HepG2 (cell line): Measurements from ENCODE around the gene LDLRAD4. TPM values are rescaled to one million over a fixed set of nuclear protein-coding genes. Genes with fewer than 3 reads are reported as not detected.

Experiments used
- ATAC-seq: fragments of 200-7000 bp; cut with Tn5 transposase; 3 replicates; pipeline ENCODE4 v1.9.1; 2020; ENCODE audit warnings: mild to moderate bottlenecking, moderate library complexity
- BruUV-seq: library from RNA; stranded (reverse); fragments of 400-500 nt; replicated peaks from 2 replicates; lab custom pipeline; 2021; lab: Mats Ljungman, UMichigan
- CTCF ChIA-PET: fragments of 300-600 bp; formaldehyde crosslinking; extraction: SDS; loops from one replicate; lab custom pipeline; 2021; ENCODE audit warnings: low total read pairs, inconsistent platforms, low intra/inter-chr PET ratio; lab: Yijun Ruan, JAX
- POLR2A ChIA-PET: fragments of 350-600 bp; sonication (Branson Sonifier 250); formaldehyde crosslinking; loops from one replicate; lab custom pipeline; 2020; ENCODE audit warnings: antibody characterized with exemption, inconsistent platforms; lab: Yijun Ruan, JAX
- DNase-seq: peaks from one replicate; pipeline ENCODE4 v3.0.0-alpha.2; 2015; ENCODE audit warnings: low spot score
- FAIRE-seq: peaks from 3 replicates; lab custom pipeline; 2011; peaks lifted over from hg19 to GRCh38; lab: Jason Lieb, UNC
- H2AFZ ChIP-seq: one replicate; pipeline ENCODE4 v1.6.1; 2011; ENCODE audit warnings: low read length, inconsistent platforms
- H3K27ac ChIP-seq: fragments of 300-600 bp; 3 replicates; pipeline ENCODE4 v1.8.0; 2011; ENCODE audit warnings: mixed run types, mild to moderate bottlenecking, mixed read lengths, low read length, inconsistent platforms; ENCODE audit not compliant: insufficient read depth; ENCODE audit errors: extremely low read length
- H3K27me3 ChIP-seq, 2 experiments: fragments of 200-600 bp in 1 of 2; 2 replicates in 1 of 2; 3 replicates in 1 of 2; pipeline versions ENCODE4 v1.6.0 to v1.8.0; 2011; ENCODE audit warnings: low read length in 2 of 2, mild to moderate bottlenecking in 2 of 2, moderate library complexity in 2 of 2, inconsistent platforms in 1 of 2; ENCODE audit not compliant: insufficient read depth in 2 of 2, control insufficient read depth in 1 of 2
- H3K36me3 ChIP-seq, 2 experiments: fragments of 200-600 bp in 1 of 2; replicated peaks in 1 of 2; 2 replicates in 1 of 2; 3 replicates in 1 of 2; pipeline versions ENCODE4 v1.5.1 to v1.8.0; 2011; ENCODE audit warnings: low read length in 2 of 2, inconsistent platforms in 1 of 2; ENCODE audit not compliant: insufficient read depth in 2 of 2, control insufficient read depth in 1 of 2
- H3K4me1 ChIP-seq: 2 replicates; pipeline ENCODE4 v1.5.1; 2012; ENCODE audit warnings: low read length, inconsistent platforms; ENCODE audit not compliant: insufficient read depth
- H3K4me2 ChIP-seq: 2 replicates; pipeline ENCODE4 v1.6.0; 2011; ENCODE audit warnings: low read depth, low read length, inconsistent platforms
- H3K4me3 ChIP-seq, 3 experiments: fragments of 200-600 bp in 1 of 3; sonication (generic), shearing (Covaris generic) in 1 of 3; replicated peaks in 1 of 3; 2 replicates each; pipeline ENCODE4 v1.5.1; 2011 to 2016; ENCODE audit warnings: low read length in 3 of 3, inconsistent platforms in 2 of 3, low read depth in 2 of 3, mild to moderate bottlenecking in 2 of 3, control low read depth in 1 of 3, mixed read lengths in 1 of 3; ENCODE audit not compliant: insufficient read depth in 1 of 3
- H3K79me2 ChIP-seq: one replicate; pipeline ENCODE4 v1.6.1; 2011; ENCODE audit warnings: low read length, inconsistent platforms; ENCODE audit not compliant: insufficient read depth
- H3K9ac ChIP-seq: 2 replicates; pipeline ENCODE4 v1.6.0; 2011; ENCODE audit warnings: mild to moderate bottlenecking, low read depth, low read length, inconsistent platforms; ENCODE audit not compliant: insufficient read depth
- H3K9me3 ChIP-seq: 2 replicates; pipeline ENCODE4 v1.5.1; 2012; ENCODE audit warnings: mild to moderate bottlenecking, low read length
- H4K20me1 ChIP-seq: 2 replicates; pipeline ENCODE4 v1.6.0; 2011; ENCODE audit warnings: inconsistent platforms, mild to moderate bottlenecking, low read length, moderate library complexity; ENCODE audit not compliant: insufficient read depth
- AFF4 ChIP-seq: sonication (generic); formaldehyde crosslinking; IDR thresholded peaks from 2 replicates; pipeline ENCODE4 v1.4.0; 2020; ENCODE audit warnings: missing genetic modification reagents
- ARNT ChIP-seq: fragments of 450-650 bp; IDR thresholded peaks from 2 replicates; pipeline ENCODE4 v1.6.1; 2017
- CERS6 ChIP-seq: sonication (generic); formaldehyde crosslinking; IDR thresholded peaks from 2 replicates; pipeline ENCODE4 v1.5.0; 2020; ENCODE audit warnings: missing genetic modification reagents
- EEA1 ChIP-seq: sonication (generic); formaldehyde crosslinking; IDR thresholded peaks from 2 replicates; pipeline ENCODE4 v1.5.1; 2020; ENCODE audit warnings: mild to moderate bottlenecking, missing genetic modification reagents, borderline replicate concordance
- KDM3A ChIP-seq: IDR thresholded peaks from 2 replicates; pipeline ENCODE4 v1.6.1; 2018; ENCODE audit warnings: low read depth, missing compliant biosample characterization
- PAX8 ChIP-seq: sonication (generic); formaldehyde crosslinking; IDR thresholded peaks from 2 replicates; pipeline ENCODE4 v1.8.0; 2022; ENCODE audit warnings: mild to moderate bottlenecking, missing genetic modification reagents, borderline replicate concordance
- PRMT3 ChIP-seq: sonication (generic); formaldehyde crosslinking; IDR thresholded peaks from 2 replicates; pipeline ENCODE4 v1.8.1; 2022; ENCODE audit warnings: low read depth, mild to moderate bottlenecking, moderate library complexity, missing genetic modification reagents, borderline replicate concordance
- RFXAP ChIP-seq: sonication (generic); formaldehyde crosslinking; IDR thresholded peaks from 2 replicates; pipeline ENCODE4 v1.4.0; 2020; ENCODE audit warnings: missing genetic modification reagents, borderline replicate concordance
- ZBTB25 ChIP-seq: IDR thresholded peaks from 2 replicates; pipeline ENCODE4 v1.6.1; 2018; ENCODE audit warnings: missing genetic modification reagents
- ZBTB33 ChIP-seq: sonication (generic); formaldehyde crosslinking; IDR thresholded peaks from 2 replicates; pipeline ENCODE4 v1.4.0; 2020; ENCODE audit warnings: missing genetic modification reagents
- ZNF329 ChIP-seq: sonication (generic); formaldehyde crosslinking; IDR thresholded peaks from 2 replicates; pipeline ENCODE4 v1.9.0; 2021; ENCODE audit warnings: low read depth, mild to moderate bottlenecking, missing genetic modification reagents
- ZNF589 ChIP-seq: sonication (generic); formaldehyde crosslinking; conservative IDR thresholded peaks from 2 replicates; pipeline ENCODE4 v1.8.0; 2022; ENCODE audit warnings: mild to moderate bottlenecking, moderate library complexity, missing genetic modification reagents
- WGBS: methylation state at CpG from one replicate; pipeline ENCODE4 v1.1.6; 2017; ENCODE audit warnings: low lambda C conversion rate; 5-methylcytosine and 5-hydroxymethylcytosine counted together
- in situ Hi-C: cut with HindIII; loops from 2 replicates; pipeline ENCODE4 v1.10.0; 2017; ENCODE audit warnings: low pct_unique_long_range_greater_than_20kb; ENCODE audit not compliant: extremely low pct_ligation_motif_present
- intact Hi-C: fragments of 100-400 bp; cut with micrococcal nuclease; formaldehyde crosslinking; loops from one replicate; pipeline ENCODE4 v1.10.0; 2022; ENCODE audit not compliant: unreplicated experiment
- polyA plus RNA-seq, 8 experiments: library from polyadenylated mRNA; depleted of rRNA in 3 of 8; stranded (reverse) in 7 of 8; unstranded in 1 of 8; fragments of >200 nt; fragmentation: Illumina TruSeq in 4 of 8; extraction: Trizol in 4 of 8; gene quantifications; 2 replicates each; pipeline versions ENCODE4 v1.2.1 to v1.2.3, GENCODE V29; 2011 to 2016; ENCODE audit warnings: low read depth in 4 of 8, missing spikeins in 1 of 8, mixed read lengths in 1 of 8; ENCODE audit not compliant: insufficient read depth in 1 of 8
- total RNA-seq, 5 experiments: library from RNA; depleted of rRNA; stranded (reverse); fragments of >200 nt; fragmentation: Illumina TruSeq; extraction: Trizol; gene quantifications; 2 replicates each; pipeline ENCODE4 v1.2.3, GENCODE V29; 2016; ENCODE audit warnings: low read depth in 1 of 5

Gene LDLRAD4
- total and polyA plus RNA-seq, 2 of the 13 experiments (the other 11 are each of a cell fraction or from before 2014, with no cell fraction given), result 13.6 to 20.9 TPM

GRCh38 chr18:13403786-13404549, 185.4 kb downstream of the LDLRAD4 start:
- H2AFZ ChIP-seq, result no peak overlapping the region
- no peak overlapping the region for H3K4me2 ChIP-seq
- H3K79me2 ChIP-seq, result no peaks in the 10 kb centered on the region
- no peak overlapping the region for H3K27ac ChIP-seq
- TF ChIP-seq ZNF589 (CRISPR knock-in tag), result no peak
- TF ChIP-seq KDM3A (CRISPR knock-in tag), result no peak
- no peak for TF ChIP-seq RFXAP
- TF ChIP-seq CERS6, result no peak
- TF ChIP-seq AFF4 (CRISPR knock-in tag), result no peak
- no peak for TF ChIP-seq EEA1
- TF ChIP-seq PRMT3, result no peak
- TF ChIP-seq ZBTB25 (CRISPR knock-in tag), result no peak
- TF ChIP-seq ZNF329, result no peak
- TF ChIP-seq ZBTB33, result no peak
- TF ChIP-seq PAX8, result no peak
- no peak for TF ChIP-seq ARNT
- peaks cover 29% of the 10 kb centered on the region for H3K4me1 ChIP-seq
- FAIRE-seq, result no peak
- no peak for DNase-seq
- BruUV-seq, result no TSS peak
- no peaks in the 10 kb centered on the region for H4K20me1 ChIP-seq
- no peak overlapping the region for H3K9ac ChIP-seq
- H3K36me3 ChIP-seq, result no peaks in the 10 kb centered on the region; a peak in 1 of 5 replicates
- H3K9me3 ChIP-seq, result no peaks in the 10 kb centered on the region
- H3K4me3 ChIP-seq, result no peak overlapping the region
- no peaks in the 10 kb centered on the region for H3K27me3 ChIP-seq
- ChIA-PET CTCF (no interaction called here), POLR2A (no interaction called here)
- no peak for ATAC-seq
- in situ Hi-C loops (no loop called here), intact Hi-C loops (loop anchor here (10.0 kb wide), 1 partner anchor 481 kb away; no protein-coding TSS in a partner anchor)
- 92% methylated on average over 17 of the region's 31 CpGs for WGBS
